PC-9 (cell line): ENCODE data around the gene F11.

Experiments
- CTCF ChIP-seq: fragments of 200-600 bp; sonication (generic); conservative IDR thresholded peaks from 2 replicates; pipeline ENCODE4 v1.6.1; 2017; ENCODE audit warnings: mixed run types, antibody characterized with exemption, mild to moderate bottlenecking, moderate library complexity
- EZH2 ChIP-seq: fragments of 200-600 bp; sonication (generic); IDR thresholded peaks from 2 replicates; pipeline ENCODE4 v1.8.0; 2017; ENCODE audit warnings: antibody characterized with exemption, low read depth

GRCh38 chr4:186260117-186260503, 5.9 kb upstream of the F11 start:
- TF ChIP-seq CTCF, result no peak
- TF ChIP-seq EZH2, result no peak
